SK-N-SH (cell line): Measurements from ENCODE around the gene TECPR2. TPM values are rescaled to one million over a fixed set of nuclear protein-coding genes. Genes with fewer than 3 reads are reported as not detected.

Experiments
- CTCF ChIA-PET: fragments of 300-600, 350-600 bp; formaldehyde crosslinking; extraction: SDS; loops from one replicate; lab custom pipeline; 2021; lab: Yijun Ruan, JAX
- POLR2A ChIA-PET: fragments of 350-600 bp; sonication (Branson Sonifier 250); formaldehyde crosslinking; extraction: SDS; loops from one replicate; lab custom pipeline; 2020; ENCODE audit warnings: antibody characterized with exemption, inconsistent platforms; lab: Yijun Ruan, JAX
- DNase-seq: peaks from one replicate; pipeline ENCODE4 v3.0.0; 2012
- H2AFZ ChIP-seq: fragments of 200-600 bp; sonication (generic); 2 replicates; pipeline ENCODE4 v1.8.1; 2016; ENCODE audit warnings: antibody characterized with exemption, mild to moderate bottlenecking, low read depth
- H3F3A ChIP-seq: fragments of 200-600 bp; sonication (generic); replicated peaks from 2 replicates; pipeline ENCODE3; 2016; ENCODE audit warnings: antibody characterized with exemption, mild to moderate bottlenecking; ENCODE audit not compliant: insufficient read depth
- H3K27ac ChIP-seq, 2 experiments: fragments of 200-500 bp in 1 of 2; fragments of 200-600 bp in 1 of 2; sonication (Bioruptor generic) in 1 of 2; sonication (generic), shearing (Covaris generic) in 1 of 2; 2 replicates each; pipeline versions ENCODE4 v1.5.1 to v1.6.1; 2014 to 2016; ENCODE audit warnings: low read depth in 2 of 2, inconsistent platforms in 1 of 2, low read length in 1 of 2, mild to moderate bottlenecking in 1 of 2, mixed read lengths in 1 of 2
- H3K27me3 ChIP-seq: fragments of 200-600 bp; sonication (generic), shearing (Covaris generic); 2 replicates; pipeline ENCODE4 v1.6.1; 2016; ENCODE audit warnings: mixed run types; ENCODE audit not compliant: insufficient read depth
- H3K36me3 ChIP-seq, 2 experiments: fragments of 200-500 bp in 1 of 2; fragments of 200-600 bp in 1 of 2; sonication (Bioruptor generic) in 1 of 2; sonication (generic) in 1 of 2; replicated peaks in 1 of 2; 2 replicates each; pipeline versions ENCODE3 to v1.5.1; 2014 to 2016; ENCODE audit warnings: low read length in 1 of 2, mild to moderate bottlenecking in 1 of 2; ENCODE audit not compliant: insufficient read depth in 2 of 2, control insufficient read depth in 1 of 2
- H3K4me1 ChIP-seq, 2 experiments: fragments of 200-500 bp in 1 of 2; fragments of 200-600 bp in 1 of 2; sonication (Bioruptor generic) in 1 of 2; sonication (generic), shearing (Covaris generic) in 1 of 2; 2 replicates each; pipeline versions ENCODE4 v1.5.1 to v1.6.1; 2014 to 2016; ENCODE audit warnings: low read depth in 1 of 2, low read length in 1 of 2, mixed run types in 1 of 2; ENCODE audit not compliant: insufficient read depth in 2 of 2, control insufficient read depth in 1 of 2
- H3K4me2 ChIP-seq: fragments of 200-600 bp; sonication (generic), shearing (Covaris generic); 2 replicates; pipeline ENCODE4 v1.6.1; 2017; ENCODE audit warnings: mixed run types
- H3K4me3 ChIP-seq, 2 experiments: fragments of 200-500 bp in 1 of 2; fragments of 200-600 bp in 1 of 2; sonication (Bioruptor generic) in 1 of 2; sonication (generic), shearing (Covaris generic) in 1 of 2; 2 replicates each; pipeline versions ENCODE4 v1.5.1 to v1.8.1; 2014 to 2016; ENCODE audit warnings: low read depth in 2 of 2, inconsistent platforms in 1 of 2, low read length in 1 of 2, mild to moderate bottlenecking in 1 of 2, mixed read lengths in 1 of 2, moderate library complexity in 1 of 2
- H3K79me2 ChIP-seq: fragments of 200-600 bp; sonication (generic); 2 replicates; pipeline ENCODE4 v1.8.1; 2017; ENCODE audit warnings: mild to moderate bottlenecking; ENCODE audit not compliant: insufficient read depth
- H3K9ac ChIP-seq: fragments of 200-600 bp; sonication (generic); 2 replicates; pipeline ENCODE4 v1.6.1; 2017; ENCODE audit warnings: mixed run types
- H3K9me2 ChIP-seq: fragments of 200-600 bp; sonication (generic); 2 replicates; pipeline ENCODE4 v1.6.1; 2017; ENCODE audit warnings: mixed run types
- H3K9me3 ChIP-seq: fragments of 200-600 bp; sonication (generic); 2 replicates; pipeline ENCODE4 v1.6.1; 2017; ENCODE audit warnings: mixed run types, mild to moderate bottlenecking, moderate library complexity
- H4K20me1 ChIP-seq: fragments of 200-600 bp; sonication (generic); 2 replicates; pipeline ENCODE4 v1.6.1; 2017; ENCODE audit warnings: mild to moderate bottlenecking, mixed run types; ENCODE audit not compliant: insufficient read depth
- CHD2 ChIP-seq: fragments of 150-350 bp; IDR thresholded peaks from 2 replicates; pipeline ENCODE4 v1.6.1; 2018; ENCODE audit warnings: low read length; ENCODE audit not compliant: partially characterized antibody
- FOXJ3 ChIP-seq: sonication (generic); formaldehyde crosslinking; IDR thresholded peaks from 2 replicates; pipeline ENCODE4 v1.5.1; 2020; ENCODE audit warnings: mild to moderate bottlenecking, missing genetic modification reagents
- GABPA ChIP-seq: IDR thresholded peaks from 2 replicates; pipeline ENCODE4 v1.4.0; 2012; ENCODE audit warnings: low read depth, mild to moderate bottlenecking
- MAX ChIP-seq: IDR thresholded peaks from 2 replicates; pipeline ENCODE4 v1.4.0; 2012; ENCODE audit warnings: low read depth
- NRF1 ChIP-seq: IDR thresholded peaks from 2 replicates; pipeline ENCODE4 v1.6.1; 2012; ENCODE audit warnings: low read depth, mild to moderate bottlenecking, low read length
- PBX3 ChIP-seq: IDR thresholded peaks from 2 replicates; pipeline ENCODE4; 2012
- RAD21 ChIP-seq: IDR thresholded peaks from 2 replicates; pipeline ENCODE4 v1.6.1; 2012; ENCODE audit warnings: mild to moderate bottlenecking, low read length
- RCOR1 ChIP-seq: fragments of 150-350 bp; IDR thresholded peaks from 2 replicates; pipeline ENCODE4 v1.6.1; 2017; ENCODE audit warnings: antibody characterized with exemption, low read length
- REST ChIP-seq: IDR thresholded peaks from 2 replicates; pipeline ENCODE4 v1.6.1; 2012; ENCODE audit warnings: mild to moderate bottlenecking, low read depth, low read length, moderate library complexity
- RFX5 ChIP-seq: IDR thresholded peaks from 2 replicates; pipeline ENCODE4 v1.6.1; 2012; ENCODE audit warnings: mild to moderate bottlenecking, improper control_type of control experiment, low read length
- SMC3 ChIP-seq: IDR thresholded peaks from 2 replicates; pipeline ENCODE4 v1.6.1; 2012; ENCODE audit warnings: low read depth, low read length, improper control_type of control experiment
- TAF1 ChIP-seq: IDR thresholded peaks from 2 replicates; pipeline ENCODE4 v1.6.1; 2012; ENCODE audit warnings: low read depth, mild to moderate bottlenecking, low read length, moderate library complexity, borderline replicate concordance
- TCF12 ChIP-seq: IDR thresholded peaks from 2 replicates; pipeline ENCODE4 v1.4.0; 2012
- TEAD4 ChIP-seq: IDR thresholded peaks from 2 replicates; pipeline ENCODE4 v1.4.0; 2012; ENCODE audit warnings: mild to moderate bottlenecking, borderline replicate concordance; ENCODE audit not compliant: insufficient read depth
- ZBTB33 ChIP-seq: IDR thresholded peaks from 2 replicates; pipeline ENCODE4 v1.4.0; 2012; ENCODE audit warnings: low read depth, borderline replicate concordance
- WGBS: methylation state at CpG from one replicate; pipeline ENCODE4 v1.1.6; 2017; ENCODE audit warnings: low lambda C conversion rate; 5-methylcytosine and 5-hydroxymethylcytosine counted together
- polyA plus RNA-seq, 3 experiments: library from polyadenylated mRNA; depleted of rRNA; stranded (reverse); fragments of >200 nt; gene quantifications; 2 replicates each; pipeline ENCODE4 v1.2.3, GENCODE V29; 2012

TECPR2 gene
- polyA plus RNA-seq, 1 of the 3 experiments (the other 2 are of a cell fraction) = 6.9 TPM

- CTCF ChIA-PET = interaction anchor here (0.9 to 7.4 kb wide), 4 partner anchors 221 to 358 kb away, joined by 3 to 65 read pairs (median 4); no protein-coding TSS in a partner anchor
- no peak for DNase-seq
- peaks cover 15% of the 10 kb centered on the region for H3K79me2 ChIP-seq
- H3K27me3 ChIP-seq = no peaks in the 10 kb centered on the region
- H3K9ac ChIP-seq = peak overlapping the region; percentile 89
- no peaks in the 10 kb centered on the region for H3K9me3 ChIP-seq
- H3F3A ChIP-seq = peaks cover 20% of the 10 kb centered on the region
- WGBS = 76% methylated on average over 15 of the region's 15 CpGs
- peak overlapping the region; percentile 82 for H3K4me2 ChIP-seq
- no peak for TF ChIP-seq TAF1
- TF ChIP-seq CHD2 = no peak
- no peak for TF ChIP-seq FOXJ3 (CRISPR knock-in tag)
- TF ChIP-seq GABPA = no peak
- no peak for TF ChIP-seq REST
- no peak for TF ChIP-seq RFX5
- no peak for TF ChIP-seq RCOR1
- TF ChIP-seq PBX3 = no peak
- TF ChIP-seq SMC3 = no peak
- no peak for TF ChIP-seq ZBTB33
- no peak for TF ChIP-seq TCF12
- no peak for TF ChIP-seq NRF1
- no peak for TF ChIP-seq TEAD4
- TF ChIP-seq MAX = no peak
- TF ChIP-seq RAD21 = no peak
- TF ChIP-seq, all 33 proteins: peak for 0
- no peaks in the 10 kb centered on the region for H3K9me2 ChIP-seq
- POLR2A ChIA-PET = no interaction called here
- peak overlapping the region; percentile 59 to 86; a peak in 2 of 4 replicates for H3K27ac ChIP-seq
- H3K36me3 ChIP-seq = peaks cover 0 to 5% of the 10 kb centered on the region in 2 experiments
- no peaks in the 10 kb centered on the region for H4K20me1 ChIP-seq
- H3K4me3 ChIP-seq = peak overlapping the region; percentile 77 to 80
- peak overlapping the region; percentile 64 for H2AFZ ChIP-seq
- H3K4me1 ChIP-seq = peaks cover 5 to 28% of the 10 kb centered on the region in 2 experiments; a peak in 3 of 4 replicates
Measured at GRCh38 chr14:102318781-102319276, 43.9 kb upstream of the TECPR2 start.
